Measurements from ENCODE around the gene ITGA2.

DNA sequence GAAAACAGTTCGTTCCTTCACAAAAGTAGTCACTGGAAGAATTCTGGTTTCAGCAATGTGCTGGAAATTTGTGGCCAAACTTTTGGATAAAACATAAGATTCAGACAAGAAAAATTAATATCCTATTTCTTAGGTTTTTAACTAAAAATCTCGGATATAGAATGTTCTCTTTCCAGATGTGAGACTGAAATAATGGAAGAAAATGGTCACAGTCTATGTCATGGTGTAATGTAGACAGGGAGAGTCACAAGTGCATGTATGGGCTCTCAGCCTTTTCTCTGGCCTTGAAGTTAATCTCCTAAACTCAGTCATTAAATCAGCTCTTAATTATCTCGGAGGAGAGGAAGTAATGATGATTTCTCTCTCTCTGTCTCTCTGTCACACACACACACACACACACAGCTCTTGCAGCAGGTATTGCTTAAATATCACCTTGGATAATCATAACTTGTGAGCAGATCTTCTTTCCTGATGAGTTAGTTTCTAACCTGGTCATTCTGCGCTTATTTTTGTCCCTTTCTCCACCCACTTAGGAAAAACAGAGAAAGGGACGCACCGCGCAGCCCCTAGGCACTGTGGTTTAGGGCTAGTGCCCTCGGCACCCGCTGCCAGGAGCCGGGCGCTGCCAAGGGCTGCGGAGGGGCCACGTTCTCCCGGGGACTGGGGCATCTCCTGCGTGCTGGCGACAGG is 672 bp upstream of the ITGA2 start:
- TF ChIP-seq ZNF274 (IDR thresholded peaks at IDR 0.05; ENCODE audit: low read depth, low read length) (no peak), YY1 (IDR thresholded peaks at IDR 0.05; ENCODE audit: insufficient read depth, insufficient read length) (no peak), SUZ12 (IDR thresholded peaks at IDR 0.05; ENCODE audit: extremely low read depth, insufficient read depth, insufficient read length) (no peak)

Measured in NT2/D1 (cell line).